GM21576 (cell line): ENCODE measurements around the gene OSTC.

ENCODE experiments used
- ATAC-seq: cut with Tn5 transposase; IDR thresholded peaks from one replicate; pipeline ENCODE4 v1.9.1; 2021; ENCODE audit warnings: mild to moderate bottlenecking, moderate library complexity; ENCODE audit not compliant: unreplicated experiment

OSTC gene

GRCh38 chr4:108644237-108644636, 6.2 kb upstream of the OSTC start:
- no peak for ATAC-seq

- no peak for ATAC-seq
These were observed 3.7 kb upstream of the OSTC start for GRCh38 chr4:108646706-108647105.

GRCh38 chr4:108649863-108650211, 562 bp upstream of the OSTC start:
- ATAC-seq: peak; percentile 3

DNA sequence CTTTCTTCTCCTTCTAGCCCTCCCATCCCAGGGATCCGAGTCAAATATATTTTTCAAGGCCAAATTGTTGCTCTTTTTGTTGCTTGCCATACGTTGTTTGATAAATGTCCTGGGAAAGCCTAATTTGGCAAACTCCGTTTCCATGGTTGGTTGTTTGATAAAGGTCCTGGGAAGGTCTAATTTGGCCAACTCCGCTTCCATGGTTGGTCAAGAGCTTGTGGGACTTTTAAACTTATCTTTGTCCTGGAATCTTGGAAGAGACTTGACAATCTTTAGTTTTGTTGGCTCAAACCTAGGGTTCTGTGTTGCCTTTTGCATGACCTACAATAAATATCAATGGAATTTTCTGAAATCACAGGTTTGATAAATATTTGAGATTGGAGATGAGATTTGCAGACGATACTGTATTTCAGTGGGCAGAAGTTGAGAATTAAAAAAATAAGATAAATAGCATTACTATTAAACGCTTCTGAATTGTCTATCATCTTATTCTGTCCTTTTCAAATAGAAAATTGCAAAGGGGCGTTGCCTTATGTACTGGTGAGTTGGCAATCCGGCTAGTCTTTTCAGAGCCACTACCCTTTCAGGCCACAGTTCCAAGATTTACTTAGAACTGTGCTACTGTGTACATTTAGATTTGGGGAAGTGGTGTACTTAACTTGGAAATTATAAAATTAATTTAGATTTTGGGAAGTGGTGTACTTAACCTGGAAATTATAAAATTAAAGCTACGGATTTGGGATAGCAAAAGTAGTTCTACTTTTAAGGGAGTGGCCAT, 804 bp downstream of the OSTC start:
- peak; percentile 26 for ATAC-seq

GRCh38 chr4:108662629-108663028, 12.2 kb downstream of the OSTC start:
- ATAC-seq: no peak

GRCh38 chr4:108674356-108674977, 24.1 kb downstream of the OSTC start:
- no peak for ATAC-seq

- ATAC-seq: no peak
These were observed 31.0 kb downstream of the OSTC start for GRCh38 chr4:108681321-108681809.

- no peak for ATAC-seq
These were observed 33.1 kb downstream of the OSTC start for GRCh38 chr4:108683479-108683878.

GRCh38 chr4:108685036-108685686, 34.8 kb downstream of the OSTC start:
- ATAC-seq: no peak

GRCh38 chr4:108690738-108691137, 40.3 kb downstream of the OSTC start:
- ATAC-seq: no peak

DNA sequence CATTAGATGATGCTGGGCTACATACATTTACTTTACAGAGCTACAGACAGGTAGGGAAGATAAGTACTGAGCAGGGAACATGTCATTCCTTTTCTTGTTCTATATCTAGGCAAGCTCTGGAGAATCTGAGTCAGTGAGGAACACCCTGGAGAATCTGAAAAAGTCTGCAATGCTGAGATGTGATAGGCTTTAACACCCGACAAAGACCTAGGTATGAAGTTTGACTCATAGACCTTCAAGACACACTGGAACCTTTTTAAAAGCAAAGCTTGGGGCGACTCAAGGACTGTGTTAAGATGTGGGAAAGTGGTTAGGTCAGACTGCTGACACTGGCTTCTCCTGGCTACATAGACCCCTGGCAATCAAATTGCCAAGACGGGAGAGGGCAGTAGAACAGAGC, 42.8 kb downstream of the OSTC start:
- ATAC-seq: no peak

DNA sequence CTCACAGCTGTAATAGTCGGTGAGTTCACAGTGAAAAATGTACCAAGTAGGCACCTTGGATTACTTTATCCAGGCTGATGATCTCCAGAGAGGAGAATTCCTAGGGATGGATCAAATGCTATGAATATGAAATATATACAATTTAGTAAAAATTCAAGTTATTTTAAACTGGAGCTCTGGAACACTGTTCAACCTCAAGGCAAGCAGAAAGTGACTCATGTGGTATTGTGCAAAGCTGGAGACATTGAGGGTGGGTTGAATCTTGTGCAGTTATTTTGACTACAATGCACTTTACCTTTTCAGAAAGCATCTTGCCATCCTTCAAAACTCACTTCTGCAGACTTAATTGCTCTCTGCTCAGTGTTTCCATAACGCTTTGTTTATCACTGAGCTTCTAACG, 43.4 kb downstream of the OSTC start:
- no peak for ATAC-seq

DNA sequence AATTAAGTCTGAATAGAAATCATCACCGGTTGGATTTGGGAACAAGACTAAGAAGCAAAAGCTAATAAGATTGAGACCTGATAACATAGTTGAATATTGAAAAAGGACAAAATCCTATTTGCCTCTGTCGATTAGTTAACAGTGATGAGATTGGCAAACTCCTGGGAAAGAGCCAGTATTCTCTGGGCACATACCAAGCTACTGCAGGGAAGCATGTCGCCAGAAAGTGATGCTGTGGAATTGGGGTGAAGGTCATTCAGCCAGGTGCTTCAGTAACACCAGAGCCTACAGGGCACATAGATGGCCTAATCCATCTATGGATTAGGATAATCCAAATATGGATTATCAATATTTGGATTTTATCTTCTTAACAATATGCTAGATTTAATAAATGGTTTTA, 44.0 kb downstream of the OSTC start:
- no peak for ATAC-seq

GRCh38 chr4:108695062-108695461, 44.7 kb downstream of the OSTC start:
- no peak for ATAC-seq

DNA sequence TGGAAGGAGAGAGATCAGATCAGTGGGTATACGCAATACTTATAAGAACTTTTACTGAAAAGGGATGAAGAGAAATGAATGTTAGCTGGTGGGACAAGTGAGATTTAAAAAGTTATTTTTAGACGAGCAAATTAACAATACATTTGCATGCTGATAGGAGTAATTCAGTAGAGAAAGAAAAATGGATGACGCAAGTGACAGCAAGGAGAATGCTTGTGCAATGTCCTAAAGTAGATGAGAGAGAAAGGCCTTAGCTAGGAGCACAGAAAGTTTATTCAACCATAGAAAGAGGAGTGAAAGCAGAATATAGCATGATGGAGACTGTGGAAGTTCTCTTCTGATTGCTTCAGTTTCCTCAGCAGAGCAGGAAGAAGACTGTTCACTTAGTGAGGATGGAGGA, 45.8 kb downstream of the OSTC start:
- no peak for ATAC-seq

DNA sequence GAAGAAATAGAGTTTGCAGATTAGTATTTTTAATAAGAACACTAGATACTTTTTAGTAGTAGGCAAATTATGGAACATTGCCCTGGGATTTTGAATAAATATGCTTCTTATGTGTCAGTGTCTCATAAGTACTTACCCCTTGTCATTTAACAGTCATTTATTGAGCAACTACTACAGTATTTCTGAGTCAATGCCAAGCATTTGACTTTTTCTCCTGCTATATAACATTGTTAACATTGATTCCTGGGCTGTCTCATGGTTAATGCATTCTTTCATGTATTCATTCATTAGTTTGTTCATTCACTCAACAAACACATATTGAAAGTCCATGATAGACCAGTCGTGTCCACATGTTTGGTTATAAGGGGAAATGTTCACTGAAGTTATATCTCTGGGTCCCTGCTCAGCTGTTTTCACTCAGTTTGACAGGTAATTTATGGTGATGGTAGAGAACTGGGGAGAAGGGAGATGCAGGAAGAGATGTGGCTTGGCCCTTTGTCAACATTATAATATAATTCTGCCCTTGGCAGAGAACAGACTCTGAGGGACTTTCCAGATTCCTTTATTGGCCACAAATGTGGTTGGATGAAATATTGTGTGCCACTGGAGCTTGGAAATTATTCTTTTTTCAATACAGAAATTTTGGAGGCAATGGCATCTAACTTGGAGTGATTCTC, 49.8 kb downstream of the OSTC start:
- ATAC-seq: no peak

GRCh38 chr4:108702960-108703359, 52.6 kb downstream of the OSTC start:
- no peak for ATAC-seq

DNA sequence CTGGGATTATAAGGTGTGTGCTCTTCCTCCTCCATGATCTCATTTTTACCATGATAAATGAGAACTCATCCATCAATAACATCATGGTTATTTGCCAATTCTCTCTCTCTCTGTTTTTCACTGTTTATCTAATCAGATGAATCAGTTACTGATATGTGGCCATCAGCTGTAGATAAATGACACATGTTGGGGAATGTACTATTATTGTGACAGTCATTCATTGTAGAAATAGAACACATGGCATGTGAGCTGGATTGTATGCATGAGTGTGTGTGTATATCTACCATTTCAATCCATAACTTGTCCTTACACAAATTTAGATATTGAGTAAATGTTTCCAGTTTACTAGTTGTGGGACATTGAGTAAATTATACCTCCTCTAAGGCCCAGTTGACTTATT, 53.0 kb downstream of the OSTC start:
- ATAC-seq: no peak

- no peak for ATAC-seq
These were observed 53.6 kb downstream of the OSTC start for GRCh38 chr4:108703966-108704365.

GRCh38 chr4:108706289-108706688, 55.9 kb downstream of the OSTC start:
- ATAC-seq: no peak

DNA sequence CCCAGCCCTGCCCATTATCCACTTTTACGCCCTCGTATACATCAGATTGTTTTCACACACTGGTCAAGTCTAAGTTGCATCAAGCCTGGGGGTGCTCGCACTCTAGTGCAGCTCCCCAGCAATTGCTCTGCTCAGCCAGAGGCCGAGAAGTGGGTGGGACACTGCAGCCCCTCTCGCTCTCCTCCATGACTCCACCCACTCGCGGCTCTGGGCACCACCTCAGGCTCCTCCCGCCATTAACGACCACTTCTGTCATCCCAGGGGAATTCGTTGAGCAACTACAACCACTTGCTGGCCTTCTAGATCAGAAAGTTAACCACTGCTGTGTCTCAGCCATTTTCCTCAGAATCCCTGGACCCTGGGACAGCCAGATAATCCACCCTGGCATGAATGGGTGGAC, 58.8 kb downstream of the OSTC start:
- no peak for ATAC-seq

GRCh38 chr4:108709722-108710121, 59.3 kb downstream of the OSTC start:
- ATAC-seq: no peak
